ENCODE results near the gene IRF2BP2. TPM values are rescaled to one million over a fixed set of nuclear protein-coding genes. Genes with fewer than 3 reads are reported as not detected.
A peak's percentile ranks its signal among the peaks of the same experiment; 100 is the strongest.

Gene IRF2BP2
- total and polyA plus RNA-seq, 2 of the 13 experiments (the other 11 are each of a cell fraction or from before 2014, with no cell fraction given), result 140 to 147 TPM

- TF ChIP-seq ZNF83 (CRISPR knock-in tag; IDR thresholded peaks at IDR 0.05; ENCODE audit: borderline replicate concordance) (no peak), MED1 (CRISPR knock-in tag; IDR thresholded peaks at IDR 0.05) (peak; percentile 97), GTF2F1 (IDR thresholded peaks at IDR 0.05; ENCODE audit: low read length) (no peak), POLR2A (IDR thresholded peaks at IDR 0.05; ENCODE audit: insufficient read depth in 1 of 2, low read depth in 2 of 2, low read length in 2 of 2) (peak in 1 of 2 experiments; percentile 88; a peak in 2 of 4 replicates), MEF2D (CRISPR knock-in tag; IDR thresholded peaks at IDR 0.05) (0 out of 2 replicates have a peak, but pooled peaks have one; percentile 41), NFE2 (CRISPR knock-in tag; IDR thresholded peaks at IDR 0.05) (peak; percentile 83), FOXJ3 (CRISPR knock-in tag; IDR thresholded peaks at IDR 0.05; ENCODE audit: borderline replicate concordance) (no peak), MYC (CRISPR knock-in tag; IDR thresholded peaks at IDR 0.05; ENCODE audit: borderline replicate concordance) (no peak), SMYD3 (CRISPR knock-in tag; IDR thresholded peaks at IDR 0.05) (peak; percentile 22; the same call in 1 of the 2 replicates), KDM5A (IDR thresholded peaks at IDR 0.05; ENCODE audit: borderline replicate concordance, low read length) (no peak), ZNF34 (CRISPR knock-in tag; IDR thresholded peaks at IDR 0.05; ENCODE audit: borderline replicate concordance) (no peak), MIER3 (CRISPR knock-in tag; IDR thresholded peaks at IDR 0.05; ENCODE audit: borderline replicate concordance) (no peak), ETV6 (CRISPR knock-in tag; conservative IDR thresholded peaks at IDR 0.05) (no peak), ZC3H4 (CRISPR knock-in tag; IDR thresholded peaks at IDR 0.05; ENCODE audit: borderline replicate concordance) (0 out of 2 replicates have a peak, but pooled peaks have one; percentile 76), ZNF235 (CRISPR knock-in tag; IDR thresholded peaks at IDR 0.05; ENCODE audit: borderline replicate concordance) (no peak), HOXA7 (CRISPR knock-in tag; IDR thresholded peaks at IDR 0.05) (no peak), ZNF883 (CRISPR knock-in tag; IDR thresholded peaks at IDR 0.05; ENCODE audit: not compliant biosample characterization) (no peak), FOXO1 (CRISPR knock-in tag; IDR thresholded peaks at IDR 0.05) (peak; percentile 54; the same call in 1 of the 2 replicates), EP300 (IDR thresholded peaks at IDR 0.05; ENCODE audit: low read depth in 2 of 2, low read length in 2 of 2) (peak in 1 of 2 experiments; percentile 74; a peak in 2 of 4 replicates), EP300 (CRISPR knock-in tag; IDR thresholded peaks at IDR 0.05; ENCODE audit: borderline replicate concordance) (peak; percentile 73; the same call in 1 of the 2 replicates), SP2 (CRISPR knock-in tag; IDR thresholded peaks at IDR 0.05) (no peak)
- TF ChIP-seq, protein P1, sequence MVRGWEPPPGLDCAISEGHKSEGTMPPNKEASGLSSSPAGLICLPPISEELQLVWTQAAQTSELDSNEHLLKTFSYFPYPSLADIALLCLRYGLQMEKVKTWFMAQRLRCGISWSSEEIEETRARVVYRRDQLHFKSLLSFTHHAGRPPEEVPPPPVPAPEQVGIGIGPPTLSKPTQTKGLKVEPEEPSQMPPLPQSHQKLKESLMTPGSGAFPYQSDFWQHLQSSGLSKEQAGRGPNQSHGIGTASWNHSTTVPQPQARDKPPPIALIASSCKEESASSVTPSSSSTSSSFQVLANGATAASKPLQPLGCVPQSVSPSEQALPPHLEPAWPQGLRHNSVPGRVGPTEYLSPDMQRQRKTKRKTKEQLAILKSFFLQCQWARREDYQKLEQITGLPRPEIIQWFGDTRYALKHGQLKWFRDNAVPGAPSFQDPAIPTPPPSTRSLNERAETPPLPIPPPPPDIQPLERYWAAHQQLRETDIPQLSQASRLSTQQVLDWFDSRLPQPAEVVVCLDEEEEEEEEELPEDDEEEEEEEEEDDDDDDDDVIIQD (CRISPR knock-in tag; IDR thresholded peaks at IDR 0.05; ENCODE audit: low read depth), result peak; percentile 80
- TF ChIP-seq, protein P2, sequence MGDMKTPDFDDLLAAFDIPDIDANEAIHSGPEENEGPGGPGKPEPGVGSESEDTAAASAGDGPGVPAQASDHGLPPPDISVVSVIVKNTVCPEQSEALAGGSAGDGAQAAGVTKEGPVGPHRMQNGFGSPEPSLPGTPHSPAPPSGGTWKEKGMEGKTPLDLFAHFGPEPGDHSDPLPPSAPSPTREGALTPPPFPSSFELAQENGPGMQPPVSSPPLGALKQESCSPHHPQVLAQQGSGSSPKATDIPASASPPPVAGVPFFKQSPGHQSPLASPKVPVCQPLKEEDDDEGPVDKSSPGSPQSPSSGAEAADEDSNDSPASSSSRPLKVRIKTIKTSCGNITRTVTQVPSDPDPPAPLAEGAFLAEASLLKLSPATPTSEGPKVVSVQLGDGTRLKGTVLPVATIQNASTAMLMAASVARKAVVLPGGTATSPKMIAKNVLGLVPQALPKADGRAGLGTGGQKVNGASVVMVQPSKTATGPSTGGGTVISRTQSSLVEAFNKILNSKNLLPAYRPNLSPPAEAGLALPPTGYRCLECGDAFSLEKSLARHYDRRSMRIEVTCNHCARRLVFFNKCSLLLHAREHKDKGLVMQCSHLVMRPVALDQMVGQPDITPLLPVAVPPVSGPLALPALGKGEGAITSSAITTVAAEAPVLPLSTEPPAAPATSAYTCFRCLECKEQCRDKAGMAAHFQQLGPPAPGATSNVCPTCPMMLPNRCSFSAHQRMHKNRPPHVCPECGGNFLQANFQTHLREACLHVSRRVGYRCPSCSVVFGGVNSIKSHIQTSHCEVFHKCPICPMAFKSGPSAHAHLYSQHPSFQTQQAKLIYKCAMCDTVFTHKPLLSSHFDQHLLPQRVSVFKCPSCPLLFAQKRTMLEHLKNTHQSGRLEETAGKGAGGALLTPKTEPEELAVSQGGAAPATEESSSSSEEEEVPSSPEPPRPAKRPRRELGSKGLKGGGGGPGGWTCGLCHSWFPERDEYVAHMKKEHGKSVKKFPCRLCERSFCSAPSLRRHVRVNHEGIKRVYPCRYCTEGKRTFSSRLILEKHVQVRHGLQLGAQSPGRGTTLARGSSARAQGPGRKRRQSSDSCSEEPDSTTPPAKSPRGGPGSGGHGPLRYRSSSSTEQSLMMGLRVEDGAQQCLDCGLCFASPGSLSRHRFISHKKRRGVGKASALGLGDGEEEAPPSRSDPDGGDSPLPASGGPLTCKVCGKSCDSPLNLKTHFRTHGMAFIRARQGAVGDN (CRISPR knock-in tag; IDR thresholded peaks at IDR 0.05), result no peak
- TF ChIP-seq, protein P3, sequence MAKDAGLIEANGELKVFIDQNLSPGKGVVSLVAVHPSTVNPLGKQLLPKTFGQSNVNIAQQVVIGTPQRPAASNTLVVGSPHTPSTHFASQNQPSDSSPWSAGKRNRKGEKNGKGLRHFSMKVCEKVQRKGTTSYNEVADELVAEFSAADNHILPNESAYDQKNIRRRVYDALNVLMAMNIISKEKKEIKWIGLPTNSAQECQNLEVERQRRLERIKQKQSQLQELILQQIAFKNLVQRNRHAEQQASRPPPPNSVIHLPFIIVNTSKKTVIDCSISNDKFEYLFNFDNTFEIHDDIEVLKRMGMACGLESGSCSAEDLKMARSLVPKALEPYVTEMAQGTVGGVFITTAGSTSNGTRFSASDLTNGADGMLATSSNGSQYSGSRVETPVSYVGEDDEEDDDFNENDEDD (CRISPR knock-in tag; IDR thresholded peaks at IDR 0.05; ENCODE audit: borderline replicate concordance), result no peak
Measured at GRCh38 chr1:234602334-234603220, 7.4 kb downstream of the IRF2BP2 start (continued).

Measured in HepG2 (cell line).